ENCODE data around the gene IL1RAPL2.

IL1RAPL2 gene

GRCh38 chrX:104707042-104707441, 141.0 kb downstream of the IL1RAPL2 start:
- DNase-seq (ENCODE audit: insufficient read length, low spot score) (no peak), FAIRE-seq (no peak)
- TF ChIP-seq CTCF (IDR thresholded peaks at IDR 0.05; ENCODE audit: insufficient read depth, missing control alignments): no peak

- TF ChIP-seq CTCF (IDR thresholded peaks at IDR 0.05; ENCODE audit: insufficient read depth, missing control alignments): no peak
- DNase-seq (ENCODE audit: insufficient read length, low spot score) (no peak), FAIRE-seq (no peak)
Measured at GRCh38 chrX:104707572-104707971, 141.6 kb downstream of the IL1RAPL2 start.

GRCh38 chrX:104712515-104712914, 146.5 kb downstream of the IL1RAPL2 start:
- no peak for TF ChIP-seq CTCF (IDR thresholded peaks at IDR 0.05; ENCODE audit: insufficient read depth, missing control alignments)
- FAIRE-seq (no peak), DNase-seq (ENCODE audit: insufficient read length, low spot score) (no peak)

- no peak for DNase-seq (ENCODE audit: insufficient read length, low spot score)
- no peak for FAIRE-seq
- no peak for TF ChIP-seq CTCF (IDR thresholded peaks at IDR 0.05; ENCODE audit: insufficient read depth, missing control alignments)
Measured at GRCh38 chrX:104721854-104722253, 155.9 kb downstream of the IL1RAPL2 start.

- DNase-seq (ENCODE audit: insufficient read length, low spot score) (no peak), FAIRE-seq (no peak)
- no peak for TF ChIP-seq CTCF (IDR thresholded peaks at IDR 0.05; ENCODE audit: insufficient read depth, missing control alignments)
Measured at GRCh38 chrX:104728456-104728855, 162.5 kb downstream of the IL1RAPL2 start.

- no peak for TF ChIP-seq CTCF (IDR thresholded peaks at IDR 0.05; ENCODE audit: insufficient read depth, missing control alignments)
- DNase-seq (ENCODE audit: insufficient read length, low spot score): no peak
- no peak for FAIRE-seq
Measured at GRCh38 chrX:104742355-104742754, 176.4 kb downstream of the IL1RAPL2 start.

GRCh38 chrX:104745152-104745551, 179.2 kb downstream of the IL1RAPL2 start:
- TF ChIP-seq CTCF (IDR thresholded peaks at IDR 0.05; ENCODE audit: insufficient read depth, missing control alignments): no peak
- no peak for FAIRE-seq
- DNase-seq (ENCODE audit: insufficient read length, low spot score): no peak
